ENCODE results near the gene HES4.

DNA sequence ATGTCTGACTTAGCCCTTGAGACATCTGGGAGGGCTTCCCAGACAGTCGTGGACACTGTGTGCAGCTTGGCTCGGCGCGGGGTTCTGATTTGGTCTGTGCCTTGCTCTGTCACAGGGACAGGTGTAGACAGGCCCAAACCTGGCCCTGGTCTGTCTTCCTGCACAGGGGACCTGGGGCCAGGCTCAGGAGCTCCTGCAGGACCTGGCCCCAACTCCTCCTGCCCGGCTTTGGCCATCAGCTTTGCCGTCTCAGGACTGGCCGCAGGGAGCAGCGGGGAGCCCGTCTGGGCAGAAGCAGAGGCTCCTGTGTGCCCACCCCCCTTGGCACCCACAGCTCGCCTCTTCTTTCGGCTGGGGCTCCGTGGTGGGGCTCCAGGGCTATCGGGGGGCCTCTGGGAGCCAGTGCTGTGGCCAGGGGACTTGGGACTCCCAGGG is 19.7 kb downstream of the HES4 start:
- TF ChIP-seq, protein P1, sequence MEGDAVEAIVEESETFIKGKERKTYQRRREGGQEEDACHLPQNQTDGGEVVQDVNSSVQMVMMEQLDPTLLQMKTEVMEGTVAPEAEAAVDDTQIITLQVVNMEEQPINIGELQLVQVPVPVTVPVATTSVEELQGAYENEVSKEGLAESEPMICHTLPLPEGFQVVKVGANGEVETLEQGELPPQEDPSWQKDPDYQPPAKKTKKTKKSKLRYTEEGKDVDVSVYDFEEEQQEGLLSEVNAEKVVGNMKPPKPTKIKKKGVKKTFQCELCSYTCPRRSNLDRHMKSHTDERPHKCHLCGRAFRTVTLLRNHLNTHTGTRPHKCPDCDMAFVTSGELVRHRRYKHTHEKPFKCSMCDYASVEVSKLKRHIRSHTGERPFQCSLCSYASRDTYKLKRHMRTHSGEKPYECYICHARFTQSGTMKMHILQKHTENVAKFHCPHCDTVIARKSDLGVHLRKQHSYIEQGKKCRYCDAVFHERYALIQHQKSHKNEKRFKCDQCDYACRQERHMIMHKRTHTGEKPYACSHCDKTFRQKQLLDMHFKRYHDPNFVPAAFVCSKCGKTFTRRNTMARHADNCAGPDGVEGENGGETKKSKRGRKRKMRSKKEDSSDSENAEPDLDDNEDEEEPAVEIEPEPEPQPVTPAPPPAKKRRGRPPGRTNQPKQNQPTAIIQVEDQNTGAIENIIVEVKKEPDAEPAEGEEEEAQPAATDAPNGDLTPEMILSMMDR (conservative IDR thresholded peaks at IDR 0.05; ENCODE audit: low read depth, low read length), result no peak
- TF ChIP-seq EZH2 (IDR thresholded peaks at IDR 0.05; ENCODE audit: borderline replicate concordance, low read depth, low read length, poor library complexity, severe bottlenecking), result no peak

Data from A673 (cell line).